ENCODE measurements around the gene AGAP1. TPM values are rescaled to one million over a fixed set of nuclear protein-coding genes. Genes with fewer than 3 reads are reported as not detected.

The AGAP1 gene
- total RNA-seq, 1 donor from 2014 or later = 20.4 TPM

DNA sequence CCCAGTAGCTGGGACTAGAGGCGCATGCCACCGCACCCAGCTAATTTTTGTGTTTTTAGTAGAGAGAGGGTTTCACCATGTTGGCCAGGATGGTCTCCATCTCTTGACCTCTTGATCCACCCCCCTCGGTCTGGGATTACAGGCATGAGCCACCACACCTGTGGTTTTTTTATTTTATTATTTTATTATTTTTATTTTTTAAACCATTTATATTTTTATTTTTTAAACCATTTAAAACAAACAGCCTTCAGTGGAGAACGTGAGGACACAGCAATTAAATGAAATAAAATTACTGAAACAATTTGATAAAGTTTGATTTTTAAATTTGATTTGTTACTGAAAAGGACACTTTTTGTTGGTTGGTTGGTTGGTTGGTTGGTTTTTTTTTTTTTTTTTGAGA, 181.0 kb downstream of the AGAP1 start:
- Histone ChIP-seq H3K4me3 (no peak overlapping the region), H3K9me3 (ENCODE audit: low read depth) (no peaks in the 10 kb centered on the region), H2AFZ (replicated peaks) (no peak overlapping the region), H4K20me1 (ENCODE audit: low read depth) (peaks cover 98% of the 10 kb centered on the region), H3K36me3 (no peaks in the 10 kb centered on the region), H3K27me3 (peaks cover 23% of the 10 kb centered on the region), H3K79me2 (ENCODE audit: low read depth) (peaks cover 98% of the 10 kb centered on the region), H3K27ac (no peak overlapping the region), H3F3A (ENCODE audit: low read depth) (peaks cover 8% of the 10 kb centered on the region), H3K9ac (no peak overlapping the region), H3K4me1 (peaks cover 22% of the 10 kb centered on the region), H3K4me2 (no peak overlapping the region)
- peaks cover 3% of the 10 kb centered on the region for H3K9me3 Mint-ChIP-seq
- peaks cover 10% of the 10 kb centered on the region for H3K36me3 Mint-ChIP-seq
- DNase-seq (ENCODE audit: low spot score) = no peak
- H3K27me3 Mint-ChIP-seq (ENCODE audit: insufficient read depth, low read depth) = peaks cover under 1% of the 10 kb centered on the region
- H3K4me3 Mint-ChIP-seq = no peak overlapping the region
- no peak overlapping the region for H3K27ac Mint-ChIP-seq
- no peak for TF ChIP-seq EZH2phosphoT487 (IDR thresholded peaks at IDR 0.05)
- no peak for TF ChIP-seq EZH2 (IDR thresholded peaks at IDR 0.05)
- TF ChIP-seq, protein P1, sequence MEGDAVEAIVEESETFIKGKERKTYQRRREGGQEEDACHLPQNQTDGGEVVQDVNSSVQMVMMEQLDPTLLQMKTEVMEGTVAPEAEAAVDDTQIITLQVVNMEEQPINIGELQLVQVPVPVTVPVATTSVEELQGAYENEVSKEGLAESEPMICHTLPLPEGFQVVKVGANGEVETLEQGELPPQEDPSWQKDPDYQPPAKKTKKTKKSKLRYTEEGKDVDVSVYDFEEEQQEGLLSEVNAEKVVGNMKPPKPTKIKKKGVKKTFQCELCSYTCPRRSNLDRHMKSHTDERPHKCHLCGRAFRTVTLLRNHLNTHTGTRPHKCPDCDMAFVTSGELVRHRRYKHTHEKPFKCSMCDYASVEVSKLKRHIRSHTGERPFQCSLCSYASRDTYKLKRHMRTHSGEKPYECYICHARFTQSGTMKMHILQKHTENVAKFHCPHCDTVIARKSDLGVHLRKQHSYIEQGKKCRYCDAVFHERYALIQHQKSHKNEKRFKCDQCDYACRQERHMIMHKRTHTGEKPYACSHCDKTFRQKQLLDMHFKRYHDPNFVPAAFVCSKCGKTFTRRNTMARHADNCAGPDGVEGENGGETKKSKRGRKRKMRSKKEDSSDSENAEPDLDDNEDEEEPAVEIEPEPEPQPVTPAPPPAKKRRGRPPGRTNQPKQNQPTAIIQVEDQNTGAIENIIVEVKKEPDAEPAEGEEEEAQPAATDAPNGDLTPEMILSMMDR (IDR thresholded peaks at IDR 0.05) = no peak
- peaks cover 42% of the 10 kb centered on the region for H3K4me1 Mint-ChIP-seq

DNA sequence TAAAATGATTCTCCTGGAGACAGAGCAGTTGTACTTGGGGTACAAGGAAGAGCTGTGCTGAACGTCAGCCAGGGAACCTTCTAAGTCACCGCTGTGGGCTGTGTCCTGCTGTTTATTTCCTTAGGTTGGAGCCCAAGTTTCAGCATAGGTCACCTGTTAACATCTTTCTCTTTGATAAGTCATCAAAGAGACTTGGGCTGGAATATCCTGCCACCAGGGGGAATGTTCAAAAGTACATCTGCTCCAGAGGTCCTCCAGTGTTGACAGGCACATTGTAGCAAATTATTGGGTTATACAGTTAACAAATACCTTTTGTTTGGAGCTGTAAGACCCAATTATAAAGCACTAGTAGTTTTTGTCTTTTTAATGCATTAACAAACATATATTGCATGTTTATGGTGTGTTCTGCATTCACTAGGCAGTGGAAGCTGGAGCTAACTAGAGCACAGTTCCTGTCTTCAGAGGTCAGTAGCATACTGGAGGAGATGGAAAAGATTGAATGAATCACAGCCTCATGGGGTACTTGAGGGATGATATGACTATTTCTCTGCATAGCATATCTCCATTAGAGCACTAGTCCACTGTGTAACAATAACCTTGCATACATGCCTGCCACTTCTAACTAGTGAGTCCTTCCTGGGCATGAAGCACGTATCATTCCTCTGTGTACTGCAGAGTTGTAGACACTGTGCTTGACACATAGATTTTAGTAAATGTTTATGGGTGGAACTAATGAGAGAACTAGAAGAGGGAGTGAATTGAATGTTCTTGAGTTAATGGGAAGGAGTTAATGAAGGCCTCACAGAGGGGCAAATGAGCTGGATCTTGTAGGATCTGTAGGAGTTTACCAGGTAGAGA, 182.1 kb downstream of the AGAP1 start:
- Mint-ChIP-seq H3K27me3 (ENCODE audit: insufficient read depth, low read depth) (peaks cover 2% of the 10 kb centered on the region), H3K4me3 (no peak overlapping the region), H3K27ac (no peak overlapping the region), H3K4me1 (peaks cover 45% of the 10 kb centered on the region), H3K36me3 (peaks cover 10% of the 10 kb centered on the region), H3K9me3 (peaks cover 5% of the 10 kb centered on the region)
- H3K4me1 ChIP-seq = peaks cover 22% of the 10 kb centered on the region
- peaks cover 100% of the 10 kb centered on the region for H4K20me1 ChIP-seq (ENCODE audit: low read depth)
- H3F3A ChIP-seq (ENCODE audit: low read depth) = peaks cover 8% of the 10 kb centered on the region
- no peaks in the 10 kb centered on the region for H3K9me3 ChIP-seq (ENCODE audit: low read depth)
- peaks cover 13% of the 10 kb centered on the region for H3K27me3 ChIP-seq
- H2AFZ ChIP-seq (replicated peaks) = no peak overlapping the region
- H3K4me3 ChIP-seq = no peak overlapping the region
- H3K36me3 ChIP-seq = no peaks in the 10 kb centered on the region
- no peak for TF ChIP-seq EZH2 (IDR thresholded peaks at IDR 0.05)
- no peak for DNase-seq (ENCODE audit: low spot score)
- no peak overlapping the region for H3K4me2 ChIP-seq
- peaks cover 100% of the 10 kb centered on the region for H3K79me2 ChIP-seq (ENCODE audit: low read depth)
- H3K9ac ChIP-seq = no peak overlapping the region
- H3K27ac ChIP-seq = no peak overlapping the region

DNA sequence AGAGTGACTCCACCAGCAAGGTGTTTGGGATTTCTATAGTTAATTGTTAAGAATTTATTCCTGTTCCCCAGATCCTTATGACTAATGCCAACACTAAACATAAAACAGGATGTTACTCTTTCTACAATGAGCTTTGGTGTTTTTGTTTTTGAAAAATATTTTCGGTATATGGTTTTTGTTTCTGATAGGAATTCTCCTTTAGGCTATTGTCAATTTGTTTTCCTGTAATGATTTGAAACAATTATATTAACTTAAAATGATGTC, 182.6 kb downstream of the AGAP1 start:
- Histone ChIP-seq H3K4me3 (no peak overlapping the region), H3K4me1 (peaks cover 17% of the 10 kb centered on the region), H3K27ac (no peak overlapping the region), H3K27me3 (peaks cover 7% of the 10 kb centered on the region), H3K36me3 (no peaks in the 10 kb centered on the region), H3K79me2 (ENCODE audit: low read depth) (peaks cover 99% of the 10 kb centered on the region), H4K20me1 (ENCODE audit: low read depth) (peaks cover 96% of the 10 kb centered on the region), H3F3A (ENCODE audit: low read depth) (peaks cover 8% of the 10 kb centered on the region), H2AFZ (replicated peaks) (no peak overlapping the region), H3K9ac (no peak overlapping the region), H3K4me2 (no peak overlapping the region), H3K9me3 (ENCODE audit: low read depth) (no peaks in the 10 kb centered on the region)
- peaks cover 44% of the 10 kb centered on the region for H3K4me1 Mint-ChIP-seq
- TF ChIP-seq EZH2phosphoT487 (IDR thresholded peaks at IDR 0.05) (no peak), EZH2 (IDR thresholded peaks at IDR 0.05) (no peak)
- TF ChIP-seq, protein P1 (IDR thresholded peaks at IDR 0.05) = no peak
- no peak overlapping the region for H3K27ac Mint-ChIP-seq
- peaks cover 5% of the 10 kb centered on the region for H3K9me3 Mint-ChIP-seq
- no peak overlapping the region for H3K4me3 Mint-ChIP-seq
- peaks cover 2% of the 10 kb centered on the region for H3K27me3 Mint-ChIP-seq (ENCODE audit: insufficient read depth, low read depth)
- H3K36me3 Mint-ChIP-seq = peaks cover 10% of the 10 kb centered on the region
- no peak for DNase-seq (ENCODE audit: low spot score)

DNA sequence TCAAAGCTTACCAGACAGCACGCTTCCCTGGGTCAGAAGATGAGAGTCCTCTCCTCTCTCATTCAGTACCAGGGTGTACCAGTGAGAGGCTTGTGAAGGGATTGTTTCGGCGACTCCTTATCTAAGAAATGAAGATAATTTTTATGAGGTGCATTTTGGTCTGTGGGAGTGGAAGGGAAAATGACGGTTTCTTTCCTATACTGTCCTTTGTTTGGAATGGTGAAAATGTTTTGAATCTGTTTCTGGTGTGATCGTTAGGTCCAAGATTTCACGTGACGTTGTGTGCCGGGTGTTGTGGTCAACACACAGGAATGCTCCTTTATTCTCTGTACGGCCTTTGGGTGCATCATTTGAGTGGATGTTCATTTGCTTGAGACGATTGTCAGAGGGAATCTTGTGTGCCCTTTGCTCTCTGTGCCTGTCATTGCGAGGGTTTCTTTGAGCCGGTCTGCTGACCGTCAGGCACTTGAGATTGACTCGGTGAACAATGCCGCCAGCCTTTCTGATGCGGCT, 183.5 kb downstream of the AGAP1 start:
- Histone ChIP-seq H3K4me2 (no peak overlapping the region), H3K9ac (no peak overlapping the region), H4K20me1 (ENCODE audit: low read depth) (peaks cover 91% of the 10 kb centered on the region), H3K27me3 (no peaks in the 10 kb centered on the region), H2AFZ (replicated peaks) (no peak overlapping the region), H3K27ac (no peak overlapping the region), H3K4me3 (no peak overlapping the region), H3F3A (ENCODE audit: low read depth) (peaks cover 8% of the 10 kb centered on the region), H3K9me3 (ENCODE audit: low read depth) (no peaks in the 10 kb centered on the region), H3K4me1 (peaks cover 10% of the 10 kb centered on the region), H3K36me3 (no peaks in the 10 kb centered on the region), H3K79me2 (ENCODE audit: low read depth) (peaks cover 99% of the 10 kb centered on the region)
- no peak overlapping the region for H3K27ac Mint-ChIP-seq
- H3K9me3 Mint-ChIP-seq = peaks cover 5% of the 10 kb centered on the region
- TF ChIP-seq EZH2 (IDR thresholded peaks at IDR 0.05) (no peak), EZH2phosphoT487 (IDR thresholded peaks at IDR 0.05) (no peak)
- TF ChIP-seq, protein P1 (IDR thresholded peaks at IDR 0.05) = no peak
- peaks cover 35% of the 10 kb centered on the region for H3K4me1 Mint-ChIP-seq
- peaks cover 10% of the 10 kb centered on the region for H3K36me3 Mint-ChIP-seq
- peaks cover 2% of the 10 kb centered on the region for H3K27me3 Mint-ChIP-seq (ENCODE audit: insufficient read depth, low read depth)
- no peak for DNase-seq (ENCODE audit: low spot score)
- H3K4me3 Mint-ChIP-seq = no peak overlapping the region

Data from neural progenitor cell (in vitro differentiated cells).